ENCODE results near the gene AP2A2. TPM values are rescaled to one million over a fixed set of nuclear protein-coding genes. Genes with fewer than 3 reads are reported as not detected.

Gene AP2A2
- total RNA-seq, 4 donors from 2014 or later, result 70.5 to 130 (median 102) TPM

DNA sequence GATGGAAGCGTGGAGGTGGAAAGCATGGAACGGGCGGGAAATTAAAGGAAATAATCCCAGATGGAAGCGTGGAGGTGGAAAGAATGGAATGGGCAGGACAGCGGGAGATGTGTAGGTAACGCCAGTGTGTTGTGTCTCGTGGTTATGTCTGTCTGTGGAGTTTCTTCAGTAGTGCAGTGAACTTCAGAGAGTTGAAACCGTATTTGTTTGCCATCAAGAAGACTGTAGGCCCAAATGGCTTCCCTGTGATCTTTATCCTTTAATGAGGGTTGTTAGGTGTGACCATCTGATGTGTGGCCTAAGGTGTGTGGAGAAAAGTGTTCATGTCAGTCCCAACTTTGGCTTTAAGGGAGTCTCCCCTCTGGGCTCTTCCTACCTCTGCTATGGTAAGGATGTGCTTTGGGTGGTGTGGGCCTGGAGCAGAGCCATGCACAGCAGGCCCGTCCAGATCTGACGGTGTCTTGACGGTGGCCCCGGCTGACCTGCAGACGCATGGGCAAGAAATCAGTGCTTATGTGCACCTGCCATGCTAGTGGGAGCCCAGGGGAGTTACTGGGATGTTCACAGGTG lies 39.6 kb downstream of the AP2A2 start:
- 90 to 100% methylated on average over 5 to 13 of the region's 13 CpGs for WGBS, 2 donors (ENCODE audit: low coverage in 1 of 2)
- H3K9me3 ChIP-seq, result no peaks in the 10 kb centered on the region
- peaks cover 0 to 6% (median 0%) of the 10 kb centered on the region in 4 donors for H3K4me1 ChIP-seq
- intact Hi-C loops (cut with DNase I; ENCODE audit: low total_unique reads) (no loop called here), in situ Hi-C loops (cut with MboI; ENCODE audit: low pct_ligation_motif_present in 1 of 4, low pct_unique_long_range_greater_than_20kb in 1 of 4, low sequenced_read_pairs in 3 of 4) (no loop called here)
- DNase-seq, result no peak
- no peaks in the 10 kb centered on the region for H3K27me3 ChIP-seq
- H3K27ac ChIP-seq, result no peak overlapping the region
- H3K4me3 ChIP-seq, result no peak overlapping the region
- peaks cover 0 to 9% (median under 1%) of the 10 kb centered on the region in 4 donors for H3K36me3 ChIP-seq
- TF ChIP-seq POLR2AphosphoS5 (IDR thresholded peaks at IDR 0.05) (no peak), POLR2A (IDR thresholded peaks at IDR 0.05) (no peak), EP300 (IDR thresholded peaks at IDR 0.05; ENCODE audit: low read depth) (no peak)
- TF ChIP-seq, protein P1, sequence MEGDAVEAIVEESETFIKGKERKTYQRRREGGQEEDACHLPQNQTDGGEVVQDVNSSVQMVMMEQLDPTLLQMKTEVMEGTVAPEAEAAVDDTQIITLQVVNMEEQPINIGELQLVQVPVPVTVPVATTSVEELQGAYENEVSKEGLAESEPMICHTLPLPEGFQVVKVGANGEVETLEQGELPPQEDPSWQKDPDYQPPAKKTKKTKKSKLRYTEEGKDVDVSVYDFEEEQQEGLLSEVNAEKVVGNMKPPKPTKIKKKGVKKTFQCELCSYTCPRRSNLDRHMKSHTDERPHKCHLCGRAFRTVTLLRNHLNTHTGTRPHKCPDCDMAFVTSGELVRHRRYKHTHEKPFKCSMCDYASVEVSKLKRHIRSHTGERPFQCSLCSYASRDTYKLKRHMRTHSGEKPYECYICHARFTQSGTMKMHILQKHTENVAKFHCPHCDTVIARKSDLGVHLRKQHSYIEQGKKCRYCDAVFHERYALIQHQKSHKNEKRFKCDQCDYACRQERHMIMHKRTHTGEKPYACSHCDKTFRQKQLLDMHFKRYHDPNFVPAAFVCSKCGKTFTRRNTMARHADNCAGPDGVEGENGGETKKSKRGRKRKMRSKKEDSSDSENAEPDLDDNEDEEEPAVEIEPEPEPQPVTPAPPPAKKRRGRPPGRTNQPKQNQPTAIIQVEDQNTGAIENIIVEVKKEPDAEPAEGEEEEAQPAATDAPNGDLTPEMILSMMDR (IDR thresholded peaks at IDR 0.05), result no peak

DNA sequence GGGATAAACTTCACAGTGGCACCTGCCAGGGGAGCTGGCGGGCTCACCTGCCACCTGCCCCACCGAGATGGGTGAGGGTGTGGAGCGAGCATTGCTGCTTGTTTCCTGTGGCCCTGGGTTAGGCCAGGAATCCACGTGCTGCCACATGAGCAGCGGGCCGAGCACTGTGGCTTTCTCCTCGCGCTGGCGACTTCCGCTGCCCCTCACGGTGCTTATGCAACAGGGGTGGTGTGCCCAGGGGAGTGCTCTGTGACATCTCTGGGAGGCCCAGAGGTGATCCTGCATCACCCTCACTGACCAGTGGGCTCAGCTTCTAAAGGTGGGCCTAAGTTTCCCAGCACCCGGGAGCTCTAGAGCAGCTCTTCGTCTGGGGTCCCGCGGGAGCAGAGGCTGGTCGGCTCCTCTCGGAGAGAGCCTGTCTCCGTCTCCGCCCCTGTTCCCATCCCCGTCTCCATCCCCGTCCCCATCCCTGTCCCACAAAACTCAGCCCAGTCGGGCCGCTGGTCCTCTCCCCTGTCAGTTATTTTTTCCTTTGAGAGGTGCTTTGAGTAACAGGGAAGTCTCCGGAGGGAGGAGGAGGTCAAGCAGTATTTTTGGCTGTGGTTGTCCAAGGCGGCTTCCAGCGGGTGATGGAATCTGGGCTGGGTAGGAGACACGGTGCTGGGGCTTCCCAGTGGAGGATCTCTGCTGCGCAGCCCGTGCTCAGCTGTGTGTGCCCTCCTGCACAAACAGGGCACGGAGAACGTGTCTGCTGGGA lies 42.5 kb downstream of the AP2A2 start:
- no peak for TF ChIP-seq POLR2AphosphoS5 (IDR thresholded peaks at IDR 0.05)
- TF ChIP-seq, protein P1 (IDR thresholded peaks at IDR 0.05), result no peak
- TF ChIP-seq POLR2A (IDR thresholded peaks at IDR 0.05), result no peak
- no peak for TF ChIP-seq EP300 (IDR thresholded peaks at IDR 0.05; ENCODE audit: low read depth)
- no peak for DNase-seq
- in situ Hi-C loops (cut with MboI; ENCODE audit: low pct_ligation_motif_present in 1 of 4, low pct_unique_long_range_greater_than_20kb in 1 of 4, low sequenced_read_pairs in 3 of 4), result no loop called here
- 52 to 89% methylated on average over 2 to 30 of the region's 31 CpGs for WGBS, 2 donors (ENCODE audit: low coverage in 1 of 2)
- intact Hi-C loops (cut with DNase I; ENCODE audit: low total_unique reads), result no loop called here
- H3K9me3 ChIP-seq, result no peaks in the 10 kb centered on the region
- no peaks in the 10 kb centered on the region for H3K27me3 ChIP-seq
- H3K4me1 ChIP-seq, result peaks cover 0 to 6% (median 0%) of the 10 kb centered on the region in 4 donors
- peaks cover 0 to 18% (median 6%) of the 10 kb centered on the region in 4 donors for H3K36me3 ChIP-seq
- no peak overlapping the region for H3K27ac ChIP-seq
- no peak overlapping the region for H3K4me3 ChIP-seq

DNA sequence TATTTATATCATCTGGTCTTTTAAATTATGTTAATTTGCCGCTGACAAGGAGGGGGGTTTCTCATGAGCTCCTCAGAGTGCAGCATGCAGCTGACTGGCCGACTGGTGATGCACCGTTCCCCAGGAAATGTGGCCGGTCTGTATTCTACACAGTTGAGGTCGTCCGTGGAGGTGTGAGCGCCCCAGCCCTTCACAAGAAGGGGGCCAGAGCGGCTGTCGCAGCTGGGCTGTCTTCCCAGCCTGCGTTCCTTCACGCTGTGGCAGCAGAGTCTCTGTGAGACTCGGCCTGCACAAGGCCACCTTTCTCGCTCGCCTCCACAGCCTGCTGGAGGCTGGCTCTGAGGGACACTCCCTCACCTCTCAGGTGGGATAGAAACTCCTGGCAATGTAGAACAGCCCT lies 43.2 kb downstream of the AP2A2 start:
- intact Hi-C loops (cut with DNase I; ENCODE audit: low total_unique reads), result no loop called here
- Histone ChIP-seq H3K4me1 (peaks cover 0 to 6% (median 0%) of the 10 kb centered on the region in 4 donors), H3K36me3 (peaks cover 0 to 23% (median 9%) of the 10 kb centered on the region in 4 donors), H3K4me3 (no peak overlapping the region), H3K27ac (no peak overlapping the region), H3K27me3 (no peaks in the 10 kb centered on the region), H3K9me3 (no peaks in the 10 kb centered on the region)
- in situ Hi-C loops (cut with MboI; ENCODE audit: low pct_ligation_motif_present in 1 of 4, low pct_unique_long_range_greater_than_20kb in 1 of 4, low sequenced_read_pairs in 3 of 4), result no loop called here
- 98 to 100% methylated on average over 4 to 14 of the region's 14 CpGs for WGBS, 2 donors (ENCODE audit: low coverage in 1 of 2)
- DNase-seq, result no peak
- TF ChIP-seq, protein P1 (IDR thresholded peaks at IDR 0.05), result no peak
- no peak for TF ChIP-seq POLR2A (IDR thresholded peaks at IDR 0.05)
- no peak for TF ChIP-seq EP300 (IDR thresholded peaks at IDR 0.05; ENCODE audit: low read depth)
- no peak for TF ChIP-seq POLR2AphosphoS5 (IDR thresholded peaks at IDR 0.05)

DNA sequence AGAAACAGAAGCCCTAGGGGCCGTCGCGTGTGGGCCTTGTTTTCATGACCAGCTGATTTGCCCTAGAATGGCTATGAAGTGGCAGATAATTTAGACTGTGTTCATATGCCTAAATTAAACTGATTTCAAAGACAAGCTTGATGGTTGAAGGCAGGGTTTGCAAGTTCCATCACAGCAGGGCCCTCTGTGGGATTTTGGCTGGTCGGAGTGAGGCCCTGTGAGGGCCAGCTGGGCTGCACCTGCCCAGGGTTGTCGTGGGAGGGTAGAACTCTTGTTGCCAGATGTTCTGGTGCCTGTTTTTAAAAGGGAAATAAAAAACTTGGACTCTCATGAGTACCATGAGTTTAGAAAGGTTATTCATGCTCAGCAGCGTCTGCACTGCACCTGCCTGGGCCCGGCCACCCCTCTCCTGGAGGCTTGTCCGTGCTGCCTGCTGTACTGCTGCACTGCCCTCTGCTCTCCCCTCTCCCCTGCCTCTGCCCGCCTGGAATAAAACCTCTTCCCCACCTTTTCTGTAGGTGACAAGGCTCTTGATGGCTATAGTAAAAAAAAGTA lies 44.1 kb downstream of the AP2A2 start:
- DNase-seq, result no peak
- Histone ChIP-seq H3K4me3 (no peak overlapping the region), H3K4me1 (peaks cover 0 to 6% (median 0%) of the 10 kb centered on the region in 4 donors), H3K27ac (no peak overlapping the region), H3K27me3 (no peaks in the 10 kb centered on the region), H3K36me3 (peaks cover 0 to 20% (median 9%) of the 10 kb centered on the region in 4 donors), H3K9me3 (no peaks in the 10 kb centered on the region)
- TF ChIP-seq, protein P1 (IDR thresholded peaks at IDR 0.05), result no peak
- no peak for TF ChIP-seq POLR2AphosphoS5 (IDR thresholded peaks at IDR 0.05)
- no peak for TF ChIP-seq EP300 (IDR thresholded peaks at IDR 0.05; ENCODE audit: low read depth)
- TF ChIP-seq POLR2A (IDR thresholded peaks at IDR 0.05), result no peak
- in situ Hi-C loops (cut with MboI; ENCODE audit: low pct_ligation_motif_present in 1 of 4, low pct_unique_long_range_greater_than_20kb in 1 of 4, low sequenced_read_pairs in 3 of 4), result no loop called here
- WGBS, 2 donors (ENCODE audit: low coverage in 1 of 2), result 83 to 100% methylated on average over 3 to 9 of the region's 9 CpGs
- intact Hi-C loops (cut with DNase I; ENCODE audit: low total_unique reads), result no loop called here
